Astrocyte of the hippocampus (primary cell): ENCODE measurements around the gene OPRD1.

ENCODE experiments used
- DNase-seq: peaks from one replicate; pipeline ENCODE4 v3.0.0; 2011; ENCODE audit warnings: low read depth, low spot score

OPRD1 gene

GRCh38 chr1:28909198-28909597 lies 97.2 kb downstream of the OPRD1 start:
- DNase-seq = no peak

DNA sequence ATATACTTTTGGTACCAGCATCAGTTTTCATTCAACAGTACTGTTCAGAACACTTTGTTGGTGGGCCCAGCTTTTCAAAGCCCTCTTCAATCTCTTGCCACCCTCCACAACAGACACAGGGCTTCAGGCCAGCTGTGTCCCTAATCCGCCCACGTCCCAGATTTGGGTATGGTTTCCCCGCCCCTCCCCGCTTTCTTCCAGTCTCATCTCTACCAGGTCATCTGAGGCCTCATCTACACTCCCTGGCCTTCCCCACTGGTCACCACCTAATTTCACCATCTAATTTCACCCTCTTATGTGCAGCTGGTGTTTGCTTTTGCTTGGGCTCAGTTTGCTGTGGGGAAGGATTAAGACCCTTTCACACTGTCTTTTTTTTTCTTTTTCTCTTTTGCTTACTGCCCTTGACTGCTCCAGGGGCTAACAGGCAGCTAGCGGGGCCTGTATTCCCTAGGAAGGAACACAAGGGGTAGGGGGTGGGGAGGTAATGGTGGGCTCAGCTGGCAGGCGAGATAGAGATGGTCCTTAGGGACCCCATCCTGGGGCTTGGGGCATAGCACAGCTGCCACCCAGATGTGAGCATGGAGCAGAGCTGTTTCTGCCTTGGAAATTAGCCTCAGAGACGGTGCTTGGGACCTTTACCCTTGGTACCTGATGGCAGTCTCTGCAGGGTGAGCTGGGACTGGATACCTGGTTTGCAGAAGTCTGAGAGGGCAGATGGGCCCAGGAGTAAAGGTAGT lies 98.6 kb downstream of the OPRD1 start:
- DNase-seq = no peak

- peak; percentile 9 for DNase-seq
These were observed 101.8 kb downstream of the OPRD1 start for GRCh38 chr1:28913786-28914227.

DNA sequence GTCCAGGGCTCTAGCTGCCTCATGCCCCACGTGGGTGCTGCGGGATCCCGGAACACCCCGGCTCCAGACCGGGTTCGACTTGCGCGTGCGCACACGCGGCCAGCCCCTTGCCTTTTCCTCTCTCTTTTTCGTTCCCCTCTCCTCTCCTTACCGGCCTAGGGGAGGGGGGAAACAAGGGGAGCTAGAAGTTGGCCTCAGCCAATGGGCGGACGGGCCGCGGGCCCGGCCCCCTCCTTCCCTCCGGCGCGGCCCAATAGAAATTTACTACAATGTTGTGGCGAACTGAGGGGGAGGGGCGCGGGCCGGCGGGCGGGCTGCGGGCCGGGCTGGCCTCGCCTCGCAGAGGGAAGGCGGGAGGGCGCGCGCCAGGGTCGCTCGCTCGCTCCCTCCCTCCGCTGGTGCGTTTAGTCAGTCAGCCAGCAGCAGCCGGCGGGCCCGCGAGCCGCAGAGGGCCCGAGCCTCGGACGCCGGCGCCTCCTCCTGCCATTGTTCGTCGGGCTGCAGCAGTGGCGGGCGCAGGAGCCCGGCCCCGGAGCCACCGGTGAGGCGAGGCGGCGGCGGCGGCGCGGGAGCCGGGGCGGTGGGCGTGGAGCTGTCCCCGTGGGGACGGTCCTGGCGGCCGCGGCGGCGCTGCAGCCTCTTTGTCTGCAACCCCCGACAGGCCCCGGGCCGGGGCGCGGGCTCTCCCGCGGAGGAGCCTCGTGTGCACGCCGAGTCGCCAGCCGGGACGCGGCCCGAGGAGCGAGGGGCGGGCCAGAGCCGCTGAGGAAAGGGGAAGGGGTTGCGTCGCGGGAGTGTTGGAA lies 102.5 kb downstream of the OPRD1 start, which contains the start of gene EPB41:
Gene EPB41, plus strand, starts transcription at position 342 of the 803 bp plus-strand sequence. CDS start 72,869 bp downstream, outside the sequence.
- DNase-seq = peak; percentile 97

- DNase-seq = peak; percentile 74
These were observed 103.3 kb downstream of the OPRD1 start for GRCh38 chr1:28915031-28915895.

- DNase-seq = no peak
These were observed 105.8 kb downstream of the OPRD1 start for GRCh38 chr1:28917757-28918118.
